GM23248 (cell line): ENCODE data around the gene GPX1. TPM values are rescaled to one million over a fixed set of nuclear protein-coding genes. Genes with fewer than 3 reads are reported as not detected.
"Not testable (repeated sequence)": the region's sequence is repeated elsewhere in the genome, so short reads cannot be mapped to it uniquely, and the experiment has no call there.

Experiments
- DNase-seq: peaks from one replicate; pipeline ENCODE4 v3.0.0-alpha.2; 2015
- H2AFZ ChIP-seq: fragments of 200-600 bp; sonication (generic); 2 replicates; pipeline ENCODE4 v1.6.1; 2016; ENCODE audit warnings: antibody characterized with exemption
- H3F3A ChIP-seq: fragments of 200-600 bp; sonication (generic); 2 replicates; pipeline ENCODE4 v1.6.1; 2016; ENCODE audit warnings: mild to moderate bottlenecking, antibody characterized with exemption, mixed run types; ENCODE audit not compliant: insufficient read depth
- H3K27ac ChIP-seq: fragments of 200-600 bp; sonication (generic); 2 replicates; pipeline ENCODE4 v1.5.1; 2016; ENCODE audit warnings: mild to moderate bottlenecking
- H3K27me3 ChIP-seq: fragments of 200-600 bp; sonication (generic); replicated peaks from 2 replicates; pipeline ENCODE4 v1.6.1; 2016; ENCODE audit warnings: mild to moderate bottlenecking; ENCODE audit not compliant: insufficient read depth
- H3K36me3 ChIP-seq: fragments of 200-600 bp; sonication (generic); 2 replicates; pipeline ENCODE4 v1.6.1; 2016; ENCODE audit warnings: low read depth, mild to moderate bottlenecking
- H3K4me1 ChIP-seq: fragments of 200-600 bp; sonication (generic); 2 replicates; pipeline ENCODE4 v1.6.1; 2016; ENCODE audit warnings: mild to moderate bottlenecking; ENCODE audit not compliant: insufficient read depth
- H3K4me2 ChIP-seq: fragments of 200-600 bp; sonication (generic); one replicate; pipeline ENCODE4 v1.6.1; 2016; ENCODE audit warnings: mild to moderate bottlenecking; ENCODE audit not compliant: unreplicated experiment
- H3K4me3 ChIP-seq: fragments of 200-600 bp; sonication (generic); 2 replicates; pipeline ENCODE4 v1.5.1; 2016; ENCODE audit warnings: mild to moderate bottlenecking
- H3K79me2 ChIP-seq: fragments of 200-600 bp; sonication (generic); 2 replicates; pipeline ENCODE4 v1.6.1; 2016; ENCODE audit warnings: mild to moderate bottlenecking; ENCODE audit not compliant: insufficient read depth
- H3K9ac ChIP-seq: fragments of 200-600 bp; sonication (generic); 2 replicates; pipeline ENCODE4 v1.6.1; 2016; ENCODE audit warnings: mild to moderate bottlenecking
- H3K9me2 ChIP-seq: fragments of 200-600 bp; sonication (generic); 2 replicates; pipeline ENCODE4 v1.6.1; 2016; ENCODE audit warnings: mixed run types, mild to moderate bottlenecking, moderate library complexity; ENCODE audit not compliant: insufficient read depth
- H3K9me3 ChIP-seq: fragments of 200-600 bp; sonication (generic); one replicate; pipeline ENCODE4 v1.6.1; 2017; ENCODE audit warnings: low read depth
- H4K20me1 ChIP-seq: fragments of 200-600 bp; sonication (generic); 2 replicates; pipeline ENCODE4 v1.6.0; 2016; ENCODE audit not compliant: insufficient read depth
- EZH2 ChIP-seq: fragments of 200-600 bp; sonication (generic); IDR thresholded peaks from 2 replicates; pipeline ENCODE4 v1.6.1; 2018; ENCODE audit warnings: antibody characterized with exemption, mild to moderate bottlenecking; ENCODE audit not compliant: insufficient read depth, poor library complexity, severe bottlenecking
- EZH2phosphoT487 ChIP-seq: fragments of 200-600 bp; sonication (generic); IDR thresholded peaks from 2 replicates; pipeline ENCODE4 v1.6.1; 2018; ENCODE audit warnings: antibody characterized with exemption, moderate library complexity, mild to moderate bottlenecking, low read depth; ENCODE audit not compliant: insufficient read depth
- WGBS, 2 experiments: methylation state at CpG; one replicate each; pipeline ENCODE4 v1.1.6; 2015 to 2017; ENCODE audit warnings: low lambda C conversion rate in 2 of 2, low coverage in 1 of 2; ENCODE audit errors: missing lambda C conversion rate in 2 of 2; 5-methylcytosine and 5-hydroxymethylcytosine counted together
- in situ Hi-C: fragments of 300-500 bp; cut with MboI; formaldehyde crosslinking; loops from 2 replicates; pipeline ENCODE4 v1.15.0; 2020
- polyA plus RNA-seq: library from polyadenylated mRNA; unstranded; fragments of >200 nt; fragmentation: Nextera tagmentation; extraction: Ambion mirVana; gene quantifications from 2 replicates; pipeline ENCODE4 v1.2.1, GENCODE V29; 2016
- total RNA-seq: library from RNA; depleted of rRNA; stranded (reverse); fragments of >200 nt; shearing (Covaris generic); gene quantifications from 2 replicates; pipeline ENCODE4 v1.2.3, GENCODE V29; 2014

The GPX1 gene
- total and polyA plus RNA-seq, 2 experiments from 2014 or later: 201 to 454 TPM

GRCh38 chr3:49370585-49371290, 12.6 kb upstream of the GPX1 start:
- TF ChIP-seq EZH2 (no peak), EZH2phosphoT487 (no peak)
- 75 to 82% methylated on average over 6 of the region's 6 CpGs for WGBS, 2 experiments
- H4K20me1 ChIP-seq: peaks cover 16% of the 10 kb centered on the region; the same call in 1 of the 2 replicates

GRCh38 chr3:49362561-49362960, 4.4 kb upstream of the GPX1 start:
- Histone ChIP-seq H3K27ac (peak overlapping the region; percentile 50), H3K27me3 (no peaks in the 10 kb centered on the region), H3K4me2 (peak overlapping the region; percentile 33), H2AFZ (no peak overlapping the region), H3K36me3 (peaks cover 74% of the 10 kb centered on the region), H3K9me3 (no peaks in the 10 kb centered on the region), H3K9ac (no peak overlapping the region), H3K4me1 (peaks cover 40% of the 10 kb centered on the region), H3F3A (peaks cover 58% of the 10 kb centered on the region), H3K79me2 (peaks cover 87% of the 10 kb centered on the region), H4K20me1 (peaks cover 5% of the 10 kb centered on the region; the same call in 1 of the 2 replicates), H3K9me2 (no peaks in the 10 kb centered on the region), H3K4me3 (no peak overlapping the region)
- 74 to 78% methylated on average over 3 of the region's 3 CpGs for WGBS, 2 experiments
- in situ Hi-C loops: no loop called here
- peak; percentile 42 for DNase-seq
- TF ChIP-seq EZH2phosphoT487: no peak
- no peak for TF ChIP-seq EZH2

More at GRCh38 chr3:49370585-49371290, 12.6 kb upstream of the GPX1 start:
- H3K36me3 ChIP-seq: peaks cover 76% of the 10 kb centered on the region
- in situ Hi-C loops: no loop called here
- H3F3A ChIP-seq: peaks cover 36% of the 10 kb centered on the region
- H3K27me3 ChIP-seq: no peaks in the 10 kb centered on the region
- no peak overlapping the region for H3K9ac ChIP-seq
- no peak overlapping the region for H3K27ac ChIP-seq
- no peaks in the 10 kb centered on the region for H3K4me1 ChIP-seq
- H2AFZ ChIP-seq: no peak overlapping the region
- H3K4me3 ChIP-seq: no peak overlapping the region
- peaks cover 100% of the 10 kb centered on the region for H3K79me2 ChIP-seq
- H3K4me2 ChIP-seq: no peak overlapping the region
- H3K9me3 ChIP-seq: no peaks in the 10 kb centered on the region
- no peaks in the 10 kb centered on the region for H3K9me2 ChIP-seq
- DNase-seq: no peak

DNA sequence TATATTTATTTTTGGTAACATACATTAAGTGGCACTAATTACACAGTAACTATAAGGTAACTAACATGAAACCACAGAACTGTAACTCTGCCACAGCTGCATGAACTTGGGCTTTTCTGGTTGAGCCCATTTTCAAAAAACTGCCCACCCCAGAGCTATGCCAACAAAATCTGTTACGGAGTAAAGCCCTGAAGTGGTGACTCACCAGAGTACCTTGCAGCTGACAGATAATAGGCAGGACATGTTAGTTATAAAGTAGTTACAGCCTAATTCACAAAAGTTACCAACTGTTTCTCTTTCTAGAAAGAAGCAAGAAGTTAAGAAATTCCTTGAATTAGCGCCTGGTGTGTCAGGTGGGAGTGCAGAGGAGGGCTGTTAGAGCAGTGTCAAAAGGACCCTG, 1.5 kb upstream of the GPX1 start:
- in situ Hi-C loops: no loop called here
- H3K36me3 ChIP-seq: peaks cover 54% of the 10 kb centered on the region
- H3K79me2 ChIP-seq: peaks cover 82% of the 10 kb centered on the region
- H3K9ac ChIP-seq: peak overlapping the region; percentile 88; the same call in 1 of the 2 replicates
- peak overlapping the region; percentile 83 for H3K27ac ChIP-seq
- peak overlapping the region; percentile 76; the same call in 1 of the 2 replicates for H3K4me3 ChIP-seq
- peak overlapping the region; percentile 63 for H3K4me2 ChIP-seq
- H4K20me1 ChIP-seq: no peaks in the 10 kb centered on the region
- no peak overlapping the region for H2AFZ ChIP-seq
- no peaks in the 10 kb centered on the region for H3K27me3 ChIP-seq
- no peaks in the 10 kb centered on the region for H3K9me3 ChIP-seq
- H3K9me2 ChIP-seq: no peaks in the 10 kb centered on the region
- DNase-seq: peak; percentile 62
- peaks cover 50% of the 10 kb centered on the region for H3K4me1 ChIP-seq
- peaks cover 62% of the 10 kb centered on the region for H3F3A ChIP-seq
- 64 to 67% methylated on average over 2 of the region's 2 CpGs for WGBS, 2 experiments
- no peak for TF ChIP-seq EZH2
- TF ChIP-seq EZH2phosphoT487: no peak

GRCh38 chr3:49358884-49359225, 702 bp upstream of the GPX1 start:
- Histone ChIP-seq H2AFZ (no peak overlapping the region), H3K79me2 (peaks cover 74% of the 10 kb centered on the region), H3K9me3 (no peaks in the 10 kb centered on the region), H3F3A (peaks cover 63% of the 10 kb centered on the region), H3K4me3 (peak overlapping the region; percentile 76), H3K9ac (peak overlapping the region; percentile 88), H3K4me1 (peaks cover 50% of the 10 kb centered on the region), H3K36me3 (peaks cover 48% of the 10 kb centered on the region), H4K20me1 (no peaks in the 10 kb centered on the region), H3K27ac (peak overlapping the region; percentile 83), H3K4me2 (peak overlapping the region; percentile 63), H3K9me2 (no peaks in the 10 kb centered on the region), H3K27me3 (no peaks in the 10 kb centered on the region)
- no peak for TF ChIP-seq EZH2phosphoT487
- TF ChIP-seq EZH2: no peak
- in situ Hi-C loops: no loop called here
- no peak for DNase-seq
- WGBS, 2 experiments: 3 to 12% methylated on average over 3 of the region's 3 CpGs

DNA sequence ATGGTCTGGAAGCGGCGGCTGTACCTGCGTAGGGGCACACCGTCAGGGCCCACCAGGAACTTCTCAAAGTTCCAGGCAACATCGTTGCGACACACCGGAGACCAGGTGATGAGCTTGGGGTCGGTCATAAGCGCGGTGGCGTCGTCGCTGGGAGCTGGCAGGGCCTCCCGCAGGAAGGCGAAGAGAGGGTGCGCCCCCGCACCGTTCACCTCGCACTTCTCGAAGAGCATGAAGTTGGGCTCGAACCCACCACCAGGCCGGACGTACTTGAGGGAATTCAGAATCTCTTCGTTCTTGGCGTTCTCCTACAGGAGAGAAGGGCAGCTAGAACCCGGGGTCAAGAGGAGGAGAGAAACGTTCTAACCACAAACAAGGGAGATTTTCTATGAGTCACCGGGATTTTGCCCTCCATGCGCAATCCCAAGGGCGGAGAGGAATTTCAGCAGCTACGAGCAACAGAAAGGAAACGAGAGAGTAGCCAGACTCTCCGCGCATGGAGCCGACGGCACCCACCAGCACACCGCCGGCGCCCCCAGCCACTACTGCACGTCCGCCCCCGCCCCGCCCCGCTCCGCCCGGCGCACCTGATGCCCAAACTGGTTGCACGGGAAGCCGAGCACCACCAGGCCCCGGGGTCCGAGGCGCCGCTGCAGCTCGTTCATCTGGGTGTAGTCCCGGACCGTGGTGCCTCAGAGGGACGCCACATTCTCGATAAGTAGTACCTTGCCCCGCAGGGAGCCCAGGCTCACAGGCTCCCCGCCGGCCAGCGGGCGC, 523 bp downstream of the GPX1 start:
- peak overlapping the region; percentile 83 for H3K27ac ChIP-seq
- DNase-seq: peak; percentile 96
- peak overlapping the region; percentile 73 for H3K4me2 ChIP-seq
- H3F3A ChIP-seq: peaks cover 67% of the 10 kb centered on the region
- peaks cover 40% of the 10 kb centered on the region for H3K4me1 ChIP-seq
- WGBS, 2 experiments: 2 to 4% methylated on average over 57 to 58 of the region's 63 CpGs
- H2AFZ ChIP-seq, H3K27me3 ChIP-seq, H3K9me3 ChIP-seq, in situ Hi-C loops, H3K9me2 ChIP-seq, H4K20me1 ChIP-seq: not testable (repeated sequence)
- H3K4me3 ChIP-seq: peak overlapping the region; percentile 76
- H3K9ac ChIP-seq: peak overlapping the region; percentile 88
- H3K36me3 ChIP-seq: peaks cover 44% of the 10 kb centered on the region
- H3K79me2 ChIP-seq: peaks cover 62% of the 10 kb centered on the region

DNA sequence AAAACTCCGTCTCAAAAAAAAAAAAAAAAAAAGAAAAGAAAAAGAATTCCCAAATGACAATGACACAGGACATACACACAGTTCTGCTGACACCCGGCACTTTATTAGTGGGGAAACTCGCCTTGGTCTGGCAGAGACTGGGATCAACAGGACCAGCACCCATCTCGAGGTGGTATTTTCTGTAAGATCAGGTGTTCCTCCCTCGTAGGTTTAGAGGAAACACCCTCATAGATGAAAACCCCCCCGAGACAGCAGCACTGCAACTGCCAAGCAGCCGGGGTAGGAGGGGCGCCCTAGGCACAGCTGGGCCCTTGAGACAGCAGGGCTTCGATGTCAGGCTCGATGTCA, 1.1 kb downstream of the GPX1 start:
- Histone ChIP-seq H3F3A (peaks cover 67% of the 10 kb centered on the region), H3K4me3 (peak overlapping the region; percentile 76), H3K9ac (peak overlapping the region; percentile 88), H3K79me2 (peaks cover 56% of the 10 kb centered on the region), H3K4me2 (peak overlapping the region; percentile 73), H3K27ac (peak overlapping the region; percentile 83), H3K36me3 (peaks cover 38% of the 10 kb centered on the region), H3K4me1 (peaks cover 40% of the 10 kb centered on the region)
- H3K9me2 ChIP-seq, H3K27me3 ChIP-seq, in situ Hi-C loops, H3K9me3 ChIP-seq, H4K20me1 ChIP-seq, H2AFZ ChIP-seq: not testable (repeated sequence)
- WGBS, 2 experiments: 23 to 38% methylated on average over 6 to 8 of the region's 10 CpGs
- DNase-seq: peak; percentile 20
